ENCODE results near the gene WDR37. TPM values are rescaled to one million over a fixed set of nuclear protein-coding genes. Genes with fewer than 3 reads are reported as not detected.

The WDR37 gene
- total and polyA plus RNA-seq, 10 of the 15 experiments (the other 5 are each of a cell fraction or from before 2014, with no cell fraction given), result 1.9 to 11.1 (median 7.1) TPM

DNA sequence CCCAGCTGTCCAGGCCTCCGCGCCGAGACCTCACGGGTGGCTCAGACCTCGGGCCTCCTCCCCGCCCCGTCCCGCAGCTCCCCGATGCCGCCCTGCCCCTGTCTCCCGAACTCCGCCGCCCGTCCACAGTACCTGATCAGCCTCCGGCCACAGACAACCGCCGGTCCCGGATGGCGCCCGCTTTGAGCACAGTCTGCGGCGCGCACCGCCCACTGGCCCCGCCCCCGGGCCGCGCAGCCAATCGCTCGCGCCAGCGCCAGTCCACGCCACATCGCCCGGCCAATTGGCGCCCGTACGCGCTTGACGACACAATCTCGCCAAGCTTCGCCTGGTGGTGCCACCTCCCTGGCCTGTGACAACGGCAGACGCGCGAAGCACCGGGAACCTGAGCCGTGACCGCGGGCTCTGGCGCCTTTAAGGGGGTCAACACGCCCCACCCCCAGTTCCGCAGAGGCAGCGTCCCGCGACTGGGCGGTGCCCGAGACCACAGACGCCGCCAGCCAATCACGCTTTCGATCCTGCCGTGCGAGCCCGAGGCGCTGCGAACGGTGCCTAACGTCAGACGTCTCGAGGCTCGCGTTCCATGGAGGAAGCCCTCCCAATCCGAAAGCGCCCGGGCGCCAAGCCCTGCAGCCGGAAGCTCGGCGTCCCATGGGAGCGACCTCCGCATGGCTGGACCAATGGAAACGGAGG is 7.3 kb upstream of the WDR37 start, which contains the start of gene IDI1 (continued):
- TF ChIP-seq, protein P1, sequence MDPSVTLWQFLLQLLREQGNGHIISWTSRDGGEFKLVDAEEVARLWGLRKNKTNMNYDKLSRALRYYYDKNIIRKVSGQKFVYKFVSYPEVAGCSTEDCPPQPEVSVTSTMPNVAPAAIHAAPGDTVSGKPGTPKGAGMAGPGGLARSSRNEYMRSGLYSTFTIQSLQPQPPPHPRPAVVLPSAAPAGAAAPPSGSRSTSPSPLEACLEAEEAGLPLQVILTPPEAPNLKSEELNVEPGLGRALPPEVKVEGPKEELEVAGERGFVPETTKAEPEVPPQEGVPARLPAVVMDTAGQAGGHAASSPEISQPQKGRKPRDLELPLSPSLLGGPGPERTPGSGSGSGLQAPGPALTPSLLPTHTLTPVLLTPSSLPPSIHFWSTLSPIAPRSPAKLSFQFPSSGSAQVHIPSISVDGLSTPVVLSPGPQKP (IDR thresholded peaks at IDR 0.05; ENCODE audit: low read depth, low read length), result peak; percentile 57; the same call in 1 of the 2 replicates
- TF ChIP-seq GABPA (IDR thresholded peaks at IDR 0.05; ENCODE audit: low read depth), result peak; percentile 87
- peak; percentile 78; the same call in 1 of the 2 replicates for TF ChIP-seq SREBF1 (IDR thresholded peaks at IDR 0.05; ENCODE audit: low read length)
- peak; percentile 84 for TF ChIP-seq YY1 (IDR thresholded peaks at IDR 0.05; ENCODE audit: low read depth, low read length)
- no peak; the same call in 1 of the 2 replicates for TF ChIP-seq NFIC (IDR thresholded peaks at IDR 0.05; ENCODE audit: low read depth, low read length)
- no peak for TF ChIP-seq IRF4 (IDR thresholded peaks at IDR 0.05; ENCODE audit: low read depth, low read length)
- peak; percentile 43 for TF ChIP-seq FOS (IDR thresholded peaks at IDR 0.05; ENCODE audit: borderline replicate concordance, extremely low read depth, insufficient read length)
- TF ChIP-seq EGR1 (IDR thresholded peaks at IDR 0.05; ENCODE audit: borderline replicate concordance in 1 of 2, low read depth in 2 of 2, low read length in 2 of 2), result no peak; a peak in 1 of 3 replicates
- TF ChIP-seq, protein P2, sequence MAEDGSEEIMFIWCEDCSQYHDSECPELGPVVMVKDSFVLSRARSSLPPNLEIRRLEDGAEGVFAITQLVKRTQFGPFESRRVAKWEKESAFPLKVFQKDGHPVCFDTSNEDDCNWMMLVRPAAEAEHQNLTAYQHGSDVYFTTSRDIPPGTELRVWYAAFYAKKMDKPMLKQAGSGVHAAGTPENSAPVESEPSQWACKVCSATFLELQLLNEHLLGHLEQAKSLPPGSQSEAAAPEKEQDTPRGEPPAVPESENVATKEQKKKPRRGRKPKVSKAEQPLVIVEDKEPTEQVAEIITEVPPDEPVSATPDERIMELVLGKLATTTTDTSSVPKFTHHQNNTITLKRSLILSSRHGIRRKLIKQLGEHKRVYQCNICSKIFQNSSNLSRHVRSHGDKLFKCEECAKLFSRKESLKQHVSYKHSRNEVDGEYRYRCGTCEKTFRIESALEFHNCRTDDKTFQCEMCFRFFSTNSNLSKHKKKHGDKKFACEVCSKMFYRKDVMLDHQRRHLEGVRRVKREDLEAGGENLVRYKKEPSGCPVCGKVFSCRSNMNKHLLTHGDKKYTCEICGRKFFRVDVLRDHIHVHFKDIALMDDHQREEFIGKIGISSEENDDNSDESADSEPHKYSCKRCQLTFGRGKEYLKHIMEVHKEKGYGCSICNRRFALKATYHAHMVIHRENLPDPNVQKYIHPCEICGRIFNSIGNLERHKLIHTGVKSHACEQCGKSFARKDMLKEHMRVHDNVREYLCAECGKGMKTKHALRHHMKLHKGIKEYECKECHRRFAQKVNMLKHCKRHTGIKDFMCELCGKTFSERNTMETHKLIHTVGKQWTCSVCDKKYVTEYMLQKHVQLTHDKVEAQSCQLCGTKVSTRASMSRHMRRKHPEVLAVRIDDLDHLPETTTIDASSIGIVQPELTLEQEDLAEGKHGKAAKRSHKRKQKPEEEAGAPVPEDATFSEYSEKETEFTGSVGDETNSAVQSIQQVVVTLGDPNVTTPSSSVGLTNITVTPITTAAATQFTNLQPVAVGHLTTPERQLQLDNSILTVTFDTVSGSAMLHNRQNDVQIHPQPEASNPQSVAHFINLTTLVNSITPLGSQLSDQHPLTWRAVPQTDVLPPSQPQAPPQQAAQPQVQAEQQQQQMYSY (CRISPR knock-in tag; IDR thresholded peaks at IDR 0.05), result no peak
- no peak for TF ChIP-seq ESRRA (IDR thresholded peaks at IDR 0.05; ENCODE audit: low read length)
- TF ChIP-seq HDGF (IDR thresholded peaks at IDR 0.05), result peak; percentile 87
- TF ChIP-seq ZNF274 (IDR thresholded peaks at IDR 0.05; ENCODE audit: insufficient read depth, insufficient read length), result no peak
- TF ChIP-seq CHD2 (IDR thresholded peaks at IDR 0.05; ENCODE audit: borderline replicate concordance, low read depth, low read length), result peak; percentile 76
- TF ChIP-seq BMI1 (IDR thresholded peaks at IDR 0.05; ENCODE audit: borderline replicate concordance), result no peak
- TF ChIP-seq ZNF384 (IDR thresholded peaks at IDR 0.05; ENCODE audit: borderline replicate concordance, low read depth, low read length), result no peak
- TF ChIP-seq CBX3 (IDR thresholded peaks at IDR 0.05; ENCODE audit: borderline replicate concordance, low read depth), result no peak
- peak; percentile 93 for TF ChIP-seq NFYB (IDR thresholded peaks at IDR 0.05; ENCODE audit: insufficient read depth, low read depth, low read length)
- TF ChIP-seq, protein P3, sequence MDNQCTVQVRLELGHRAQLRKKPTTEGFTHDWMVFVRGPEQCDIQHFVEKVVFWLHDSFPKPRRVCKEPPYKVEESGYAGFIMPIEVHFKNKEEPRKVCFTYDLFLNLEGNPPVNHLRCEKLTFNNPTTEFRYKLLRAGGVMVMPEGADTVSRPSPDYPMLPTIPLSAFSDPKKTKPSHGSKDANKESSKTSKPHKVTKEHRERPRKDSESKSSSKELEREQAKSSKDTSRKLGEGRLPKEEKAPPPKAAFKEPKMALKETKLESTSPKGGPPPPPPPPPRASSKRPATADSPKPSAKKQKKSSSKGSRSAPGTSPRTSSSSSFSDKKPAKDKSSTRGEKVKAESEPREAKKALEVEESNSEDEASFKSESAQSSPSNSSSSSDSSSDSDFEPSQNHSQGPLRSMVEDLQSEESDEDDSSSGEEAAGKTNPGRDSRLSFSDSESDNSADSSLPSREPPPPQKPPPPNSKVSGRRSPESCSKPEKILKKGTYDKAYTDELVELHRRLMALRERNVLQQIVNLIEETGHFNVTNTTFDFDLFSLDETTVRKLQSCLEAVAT (IDR thresholded peaks at IDR 0.05), result no peak
- TF ChIP-seq, protein P4, sequence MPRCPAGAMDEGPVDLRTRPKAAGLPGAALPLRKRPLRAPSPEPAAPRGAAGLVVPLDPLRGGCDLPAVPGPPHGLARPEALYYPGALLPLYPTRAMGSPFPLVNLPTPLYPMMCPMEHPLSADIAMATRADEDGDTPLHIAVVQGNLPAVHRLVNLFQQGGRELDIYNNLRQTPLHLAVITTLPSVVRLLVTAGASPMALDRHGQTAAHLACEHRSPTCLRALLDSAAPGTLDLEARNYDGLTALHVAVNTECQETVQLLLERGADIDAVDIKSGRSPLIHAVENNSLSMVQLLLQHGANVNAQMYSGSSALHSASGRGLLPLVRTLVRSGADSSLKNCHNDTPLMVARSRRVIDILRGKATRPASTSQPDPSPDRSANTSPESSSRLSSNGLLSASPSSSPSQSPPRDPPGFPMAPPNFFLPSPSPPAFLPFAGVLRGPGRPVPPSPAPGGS (IDR thresholded peaks at IDR 0.05; ENCODE audit: borderline replicate concordance, insufficient read depth, low read depth, low read length, poor library complexity, severe bottlenecking), result no peak
- no peak for TF ChIP-seq BRCA1 (IDR thresholded peaks at IDR 0.05; ENCODE audit: low read depth, low read length)
- TF ChIP-seq BCL11A (IDR thresholded peaks at IDR 0.05; ENCODE audit: low read depth, low read length), result 0 out of 2 replicates have a peak, but pooled peaks have one; percentile 3
- TF ChIP-seq ZBED1 (IDR thresholded peaks at IDR 0.05; ENCODE audit: borderline replicate concordance), result 0 out of 2 replicates have a peak, but pooled peaks have one; percentile 8

Measured in GM12878 (cell line).